Vagina (tissue), 2 donors: ENCODE results near the gene HECW1. TPM values are rescaled to one million over a fixed set of nuclear protein-coding genes. Genes with fewer than 3 reads are reported as not detected.

Experiments used
- DNase-seq, 2 donors: peaks; one replicate each; pipeline ENCODE4 v3.0.0-alpha.2; 2017; ENCODE audit errors: extremely low spot score in 2 of 2
- H3K27ac ChIP-seq: fragments of 200-600 bp; sonication (generic); one replicate; pipeline ENCODE4 v1.5.1; 2019
- H3K27me3 ChIP-seq: fragments of 200-600 bp; sonication (generic); one replicate; pipeline ENCODE4 v1.5.1; 2019
- H3K36me3 ChIP-seq, 2 donors: fragments of 200-600 bp; sonication (generic); one replicate each; pipeline ENCODE4 v1.5.1; 2017 to 2019
- H3K4me1 ChIP-seq: fragments of 200-600 bp; sonication (generic); one replicate; pipeline ENCODE4 v1.5.1; 2019
- H3K4me3 ChIP-seq, 2 donors: fragments of 200-600 bp; sonication (generic); 1 replicate in 1 of 2; 2 replicates in 1 of 2; pipeline ENCODE4 v1.5.1; 2016 to 2019
- H3K9me3 ChIP-seq: fragments of 200-600 bp; sonication (generic); one replicate; pipeline ENCODE4 v1.5.1; 2019
- POLR2A ChIP-seq, 2 donors: fragments of 450-650 bp; IDR thresholded peaks; one replicate each; pipeline ENCODE4 v1.6.1; 2017; ENCODE audit warnings: antibody characterized with exemption in 2 of 2, mild to moderate bottlenecking in 2 of 2, moderate library complexity in 2 of 2
- POLR2AphosphoS5 ChIP-seq, 2 donors: sonication (generic); formaldehyde crosslinking; IDR thresholded peaks; one replicate each; pipeline ENCODE4 v1.9.0; 2017; ENCODE audit warnings: antibody characterized with exemption in 2 of 2, mild to moderate bottlenecking in 2 of 2, low read depth in 1 of 2; ENCODE audit not compliant: insufficient read depth in 1 of 2
- intact Hi-C: fragments of 100-400 bp; cut with DNase I; formaldehyde crosslinking; loops from one replicate; pipeline ENCODE4 v1.15.1; 2023
- total RNA-seq: library from RNA; depleted of rRNA; stranded (reverse); fragments of >200 nt; gene quantifications from one replicate; pipeline ENCODE4 v1.2.3, GENCODE V29; 2016
- TF ChIP-seq, protein P1 (sequence below), 3 experiments: fragments of 450-650 bp in 2 of 3; fragments of 200-600 bp in 1 of 3; sonication (generic) in 1 of 3; IDR thresholded peaks; one replicate each; pipeline ENCODE4 v1.5.1; 2017 to 2019; ENCODE audit warnings: antibody characterized with exemption in 3 of 3, mild to moderate bottlenecking in 2 of 3, moderate library complexity in 2 of 3

The HECW1 gene
- total RNA-seq, 1 donor from 2014 or later = 2.5 TPM

DNA sequence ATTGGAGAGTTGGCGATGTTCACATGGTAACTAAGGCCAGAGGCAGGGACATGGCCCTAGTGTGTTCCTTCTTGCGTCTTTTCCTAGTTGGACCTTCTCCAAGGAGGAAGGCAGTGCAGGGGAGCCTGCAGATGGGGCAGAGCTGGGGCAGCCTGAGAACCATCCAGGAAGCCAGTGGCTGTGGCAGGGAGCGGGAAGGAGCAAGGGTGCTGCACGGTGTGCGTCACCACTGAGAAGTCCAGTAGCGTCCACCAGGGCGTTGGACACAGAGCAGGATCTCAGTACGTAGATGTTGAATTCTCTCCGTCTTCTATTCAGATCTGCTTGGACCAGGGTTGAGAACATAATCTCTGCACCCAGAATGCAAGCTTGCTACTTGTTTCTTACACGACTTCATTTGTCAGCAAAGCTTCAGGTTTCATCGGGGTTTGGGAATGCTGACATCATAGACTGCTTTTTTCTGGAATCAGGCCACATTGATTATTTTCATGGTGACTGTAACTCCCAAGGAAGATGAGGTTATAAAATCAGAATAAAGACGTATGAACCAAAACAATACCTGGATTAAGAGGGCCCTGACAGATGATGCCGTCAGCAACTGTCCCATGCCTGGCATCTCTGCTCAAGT lies 130.3 kb downstream of the HECW1 start:
- no peaks in the 10 kb centered on the region for H3K27me3 ChIP-seq

DNA sequence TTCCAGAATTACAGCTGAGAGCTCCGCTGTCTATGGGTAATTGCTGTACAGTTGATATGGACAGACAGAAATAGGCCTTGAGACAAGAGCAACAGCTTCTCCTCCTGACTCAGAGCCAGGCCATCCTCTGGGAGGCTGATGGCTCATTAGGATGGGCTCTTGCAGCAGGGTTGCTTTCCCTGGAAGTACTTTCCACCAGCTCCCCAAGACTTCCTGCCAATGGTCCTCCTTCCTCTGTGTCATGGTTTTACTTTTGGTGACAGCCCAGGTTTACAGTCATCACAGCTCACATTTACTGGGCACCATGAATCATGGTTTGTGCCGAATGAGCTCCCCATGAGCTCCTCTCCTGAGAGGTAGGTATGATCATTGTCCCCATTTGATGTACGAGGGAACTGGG lies 131.8 kb downstream of the HECW1 start:
- peak in 1 of 2 donors; percentile 65 for DNase-seq
- Histone ChIP-seq H3K36me3 (no peaks in the 10 kb centered on the region), H3K4me1 (no peaks in the 10 kb centered on the region), H3K4me3 (no peak overlapping the region), H3K27me3 (no peaks in the 10 kb centered on the region), H3K9me3 (no peaks in the 10 kb centered on the region), H3K27ac (no peak overlapping the region)
- TF ChIP-seq POLR2AphosphoS5 (IDR thresholded peaks at IDR 0.05; ENCODE audit: insufficient read depth in 1 of 2, low read depth in 1 of 2) (no peak), POLR2A (IDR thresholded peaks at IDR 0.05) (no peak)
- TF ChIP-seq, protein P1, sequence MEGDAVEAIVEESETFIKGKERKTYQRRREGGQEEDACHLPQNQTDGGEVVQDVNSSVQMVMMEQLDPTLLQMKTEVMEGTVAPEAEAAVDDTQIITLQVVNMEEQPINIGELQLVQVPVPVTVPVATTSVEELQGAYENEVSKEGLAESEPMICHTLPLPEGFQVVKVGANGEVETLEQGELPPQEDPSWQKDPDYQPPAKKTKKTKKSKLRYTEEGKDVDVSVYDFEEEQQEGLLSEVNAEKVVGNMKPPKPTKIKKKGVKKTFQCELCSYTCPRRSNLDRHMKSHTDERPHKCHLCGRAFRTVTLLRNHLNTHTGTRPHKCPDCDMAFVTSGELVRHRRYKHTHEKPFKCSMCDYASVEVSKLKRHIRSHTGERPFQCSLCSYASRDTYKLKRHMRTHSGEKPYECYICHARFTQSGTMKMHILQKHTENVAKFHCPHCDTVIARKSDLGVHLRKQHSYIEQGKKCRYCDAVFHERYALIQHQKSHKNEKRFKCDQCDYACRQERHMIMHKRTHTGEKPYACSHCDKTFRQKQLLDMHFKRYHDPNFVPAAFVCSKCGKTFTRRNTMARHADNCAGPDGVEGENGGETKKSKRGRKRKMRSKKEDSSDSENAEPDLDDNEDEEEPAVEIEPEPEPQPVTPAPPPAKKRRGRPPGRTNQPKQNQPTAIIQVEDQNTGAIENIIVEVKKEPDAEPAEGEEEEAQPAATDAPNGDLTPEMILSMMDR (IDR thresholded peaks at IDR 0.05) = no peak
- intact Hi-C loops = no loop called here

More for the DNA sequence above, 130.3 kb downstream of the HECW1 start:
- TF ChIP-seq POLR2AphosphoS5 (IDR thresholded peaks at IDR 0.05; ENCODE audit: insufficient read depth in 1 of 2, low read depth in 1 of 2) (no peak), POLR2A (IDR thresholded peaks at IDR 0.05) (no peak)
- TF ChIP-seq, protein P1 (IDR thresholded peaks at IDR 0.05) = no peak
- no peaks in the 10 kb centered on the region for H3K4me1 ChIP-seq
- H3K27ac ChIP-seq = no peak overlapping the region
- no peak overlapping the region for H3K4me3 ChIP-seq
- intact Hi-C loops = no loop called here
- DNase-seq = peak in 1 of 2 donors; percentile 74
- no peaks in the 10 kb centered on the region for H3K36me3 ChIP-seq
- no peaks in the 10 kb centered on the region for H3K9me3 ChIP-seq

DNA sequence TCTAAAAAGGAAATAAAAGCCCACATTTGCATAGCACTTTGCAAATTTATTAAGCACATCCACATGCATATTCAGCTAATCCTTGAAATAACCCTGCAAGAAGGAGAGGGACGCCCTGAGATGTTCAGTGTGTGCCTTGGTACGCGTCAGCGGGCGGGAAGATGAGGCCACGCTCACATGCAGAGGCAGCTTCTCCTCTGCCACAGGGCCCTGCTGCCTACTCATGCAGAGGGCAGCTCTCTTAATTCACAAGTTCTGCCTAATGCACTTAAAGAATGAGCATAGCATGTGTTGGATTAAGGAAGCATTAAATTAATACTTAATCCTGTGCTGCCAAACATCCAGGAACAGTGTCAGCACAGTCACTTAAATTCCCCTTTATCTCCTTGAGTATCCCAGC lies 132.3 kb downstream of the HECW1 start:
- Histone ChIP-seq H3K4me3 (no peak overlapping the region), H3K4me1 (no peaks in the 10 kb centered on the region), H3K9me3 (no peaks in the 10 kb centered on the region), H3K36me3 (no peaks in the 10 kb centered on the region), H3K27ac (no peak overlapping the region), H3K27me3 (no peaks in the 10 kb centered on the region)
- peak in 1 of 2 donors; percentile 42 for DNase-seq
- intact Hi-C loops = no loop called here
- TF ChIP-seq POLR2AphosphoS5 (IDR thresholded peaks at IDR 0.05; ENCODE audit: insufficient read depth in 1 of 2, low read depth in 1 of 2) (no peak), POLR2A (IDR thresholded peaks at IDR 0.05) (no peak)
- TF ChIP-seq, protein P1 (IDR thresholded peaks at IDR 0.05) = no peak

DNA sequence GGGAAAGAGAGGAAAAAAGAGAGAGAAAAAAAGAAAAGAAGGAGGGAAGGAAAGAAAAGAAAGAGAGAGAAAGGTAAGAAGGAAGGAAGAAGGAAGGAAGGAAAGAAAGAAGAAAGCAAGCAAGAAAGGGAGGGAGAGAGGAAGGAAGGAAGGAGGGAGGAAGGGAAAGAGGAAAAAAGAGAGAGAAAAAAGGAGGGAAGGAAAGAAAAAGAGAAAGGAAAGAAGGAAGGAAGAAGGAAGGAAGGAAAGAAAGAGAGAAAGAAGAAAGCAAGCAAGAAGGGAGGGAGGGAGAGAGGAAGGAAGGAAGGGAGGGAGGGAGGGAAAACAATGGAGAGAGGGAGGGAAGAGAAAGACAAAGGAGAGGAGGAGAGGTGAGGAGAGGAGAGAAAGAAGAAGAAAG lies 135.3 kb downstream of the HECW1 start:
- intact Hi-C loops = no loop called here
- H3K27me3 ChIP-seq = no peaks in the 10 kb centered on the region
- H3K36me3 ChIP-seq = no peaks in the 10 kb centered on the region
- no peak for DNase-seq
- no peaks in the 10 kb centered on the region for H3K4me1 ChIP-seq
- H3K4me3 ChIP-seq = no peak overlapping the region
- no peak for TF ChIP-seq POLR2A (IDR thresholded peaks at IDR 0.05)
- TF ChIP-seq, protein P1 (IDR thresholded peaks at IDR 0.05) = no peak
- TF ChIP-seq POLR2AphosphoS5 (IDR thresholded peaks at IDR 0.05; ENCODE audit: insufficient read depth in 1 of 2, low read depth in 1 of 2) = no peak
- no peak overlapping the region for H3K27ac ChIP-seq
- H3K9me3 ChIP-seq = no peaks in the 10 kb centered on the region

DNA sequence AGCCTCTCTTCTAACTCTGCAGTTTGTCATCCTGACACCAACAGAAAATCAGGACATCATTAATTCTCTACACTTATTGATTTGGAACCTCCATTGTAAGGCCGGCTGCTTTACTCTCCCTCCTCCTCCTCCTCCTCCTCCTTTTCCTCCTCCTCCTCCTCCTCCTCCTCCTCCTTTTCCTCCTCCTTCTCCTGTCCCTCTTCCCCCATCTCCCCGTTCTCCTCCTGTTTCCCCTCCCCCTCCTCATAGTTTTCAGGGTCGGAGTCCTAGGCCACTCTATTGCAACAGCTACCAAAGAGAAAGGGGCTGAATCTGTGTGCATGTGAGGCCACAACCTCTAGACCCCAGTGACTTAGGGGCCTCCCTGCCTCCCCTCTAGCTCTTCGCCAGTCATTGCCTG lies 136.1 kb downstream of the HECW1 start:
- DNase-seq = no peak
- Histone ChIP-seq H3K36me3 (no peaks in the 10 kb centered on the region), H3K4me1 (no peaks in the 10 kb centered on the region), H3K27me3 (no peaks in the 10 kb centered on the region), H3K9me3 (no peaks in the 10 kb centered on the region), H3K27ac (no peak overlapping the region), H3K4me3 (no peak overlapping the region)
- no peak for TF ChIP-seq POLR2AphosphoS5 (IDR thresholded peaks at IDR 0.05; ENCODE audit: insufficient read depth in 1 of 2, low read depth in 1 of 2)
- no peak for TF ChIP-seq POLR2A (IDR thresholded peaks at IDR 0.05)
- TF ChIP-seq, protein P1 (IDR thresholded peaks at IDR 0.05) = no peak
- intact Hi-C loops = no loop called here
